GM18909 (cell line): ENCODE results near the gene IVL.

Experiments
- ATAC-seq: cut with Tn5 transposase; IDR thresholded peaks from one replicate; pipeline ENCODE4 v1.9.1; 2021; ENCODE audit warnings: mild to moderate bottlenecking; ENCODE audit not compliant: unreplicated experiment, poor library complexity

IVL gene

DNA sequence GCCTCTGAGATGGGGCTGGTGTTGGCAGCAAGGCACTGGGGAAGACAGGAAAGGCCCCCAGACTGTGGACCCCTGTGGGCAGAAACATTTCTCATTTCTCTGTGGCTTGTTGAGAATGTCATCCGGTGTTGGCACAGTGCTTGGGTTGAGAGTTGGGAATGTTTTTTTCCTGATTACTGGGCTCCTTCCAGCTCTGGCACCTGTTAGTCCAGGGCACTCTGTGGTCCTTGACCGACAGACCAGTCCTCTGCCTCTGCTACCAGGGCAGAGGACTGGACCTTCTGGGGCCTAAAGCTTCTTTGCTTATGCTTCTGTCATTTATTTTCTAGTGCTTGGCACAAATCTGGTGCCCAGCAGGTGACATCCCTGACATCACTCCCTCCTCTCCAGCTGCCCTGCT is 33.8 kb downstream of the IVL start:
- no peak for ATAC-seq

DNA sequence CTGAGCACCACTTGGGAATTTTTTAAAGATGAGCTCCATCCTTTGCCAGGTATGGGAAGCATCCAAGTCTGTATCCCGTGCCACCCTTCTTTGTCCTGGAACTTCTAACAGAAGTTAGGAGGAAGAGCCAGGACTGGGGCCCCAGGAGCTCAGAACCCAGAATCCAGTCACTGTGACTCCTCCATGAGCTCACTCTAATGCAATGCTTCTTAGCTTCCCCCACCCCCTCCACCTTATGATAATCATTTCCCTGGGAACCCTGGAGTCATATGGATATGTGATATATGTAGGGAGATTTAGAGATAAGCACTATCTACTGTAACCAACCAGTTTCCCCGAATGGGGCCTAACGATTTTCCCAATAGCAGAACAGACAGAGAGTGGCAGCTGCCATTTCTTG is 37.9 kb downstream of the IVL start:
- ATAC-seq, result no peak

- ATAC-seq, result no peak
These were observed 38.4 kb downstream of the IVL start, which contains the start of gene SPRR5 for GRCh38 chr1:152946651-152947256. TSS of gene SPRR5 (plus strand) at chr1:152947206. CDS start at chr1:152948555, 1,349 bp downstream.

DNA sequence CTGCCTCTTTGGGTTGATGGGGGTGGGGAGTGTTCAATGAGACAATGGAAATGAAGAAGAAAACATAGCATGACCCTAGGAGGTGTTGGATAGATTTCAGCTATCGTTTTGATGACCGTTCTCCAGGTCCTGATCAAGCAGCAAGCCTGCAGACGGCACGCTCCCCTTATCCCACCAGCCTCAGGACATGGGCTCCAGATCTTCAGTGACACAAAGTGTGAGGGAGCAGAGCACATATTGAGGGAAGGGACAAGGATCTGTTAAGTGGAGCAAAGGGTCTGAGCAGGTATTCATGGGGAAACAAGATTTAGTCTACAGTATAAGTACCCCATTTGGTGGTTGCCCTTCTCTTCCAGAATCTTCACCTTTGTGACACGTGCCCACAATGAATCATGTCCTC is 43.4 kb downstream of the IVL start:
- no peak for ATAC-seq

- no peak for ATAC-seq
These were observed 45.4 kb downstream of the IVL start for GRCh38 chr1:152953761-152954160.

DNA sequence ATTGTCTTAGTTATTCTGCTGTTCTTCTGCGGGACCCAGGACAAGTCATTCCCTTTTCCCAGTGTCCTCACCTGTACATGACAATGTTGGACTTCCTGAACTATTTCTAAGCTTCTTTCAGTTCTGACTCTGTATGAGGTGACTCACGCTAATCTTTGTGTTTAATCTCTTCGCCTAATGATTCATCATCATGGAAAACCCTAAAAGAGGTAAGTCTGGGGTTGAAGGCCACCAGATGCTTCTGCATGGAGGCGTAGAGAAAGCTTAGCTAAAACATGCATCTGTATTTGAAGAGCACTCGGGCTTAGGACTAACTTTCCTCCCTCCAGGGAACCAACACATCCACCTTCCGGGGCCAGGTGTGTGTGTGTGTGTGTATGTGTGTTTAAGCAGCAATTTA is 46.1 kb downstream of the IVL start:
- no peak for ATAC-seq

DNA sequence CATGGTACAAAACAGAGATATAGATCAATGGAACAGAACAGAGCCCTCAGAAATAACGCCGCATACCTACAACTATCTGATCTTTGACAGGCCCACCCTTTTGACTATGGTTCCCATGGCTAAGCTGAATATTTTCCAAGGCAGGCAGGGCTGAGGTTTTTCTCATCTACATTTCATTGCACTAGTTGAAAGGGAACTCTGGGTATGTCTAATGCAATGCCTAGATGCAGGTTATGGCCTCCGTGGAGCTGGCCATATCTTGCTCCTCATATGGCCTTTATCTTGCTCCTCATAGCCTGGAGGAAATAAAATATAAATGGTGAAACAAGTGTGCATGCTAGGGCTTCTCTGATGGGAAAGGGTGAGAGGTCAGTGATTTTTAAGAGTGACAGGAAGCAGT is 49.2 kb downstream of the IVL start:
- no peak for ATAC-seq

GRCh38 chr1:152959273-152959672 is 50.9 kb downstream of the IVL start:
- ATAC-seq, result no peak

- no peak for ATAC-seq
These were observed 51.6 kb downstream of the IVL start for GRCh38 chr1:152959801-152960451.

GRCh38 chr1:152960452-152961044 is 52.2 kb downstream of the IVL start:
- no peak for ATAC-seq
